ENCODE results near the gene VAV3. TPM values are rescaled to one million over a fixed set of nuclear protein-coding genes. Genes with fewer than 3 reads are reported as not detected.

VAV3 gene
- total and polyA plus RNA-seq, 4 experiments from 2014 or later = 0.43 to 2.9 (median 1.8) TPM

GRCh38 chr1:107617921-107618320 is 347.1 kb downstream of the VAV3 start:
- H3K27ac Mint-ChIP-seq = no peak overlapping the region
- Histone ChIP-seq H3K4me1 (ENCODE audit: insufficient read depth, low read length) (no peaks in the 10 kb centered on the region), H3K27ac (ENCODE audit: low read depth, low read length) (no peak overlapping the region), H3K27me3 (ENCODE audit: insufficient read depth, low read length) (no peaks in the 10 kb centered on the region), H3K36me3 (ENCODE audit: insufficient read depth, low read length) (no peaks in the 10 kb centered on the region), H3K4me3 (ENCODE audit: low read length in 2 of 2) (no peak overlapping the region), H3K9me3 (ENCODE audit: control insufficient read depth in 1 of 2, low read length in 2 of 2) (no peaks in the 10 kb centered on the region)
- ChIA-PET CTCF (ENCODE audit: partially characterized antibody) (no interaction called here), POLR2A (ENCODE audit: partially characterized antibody) (no interaction called here)
- H3K4me1 Mint-ChIP-seq = no peaks in the 10 kb centered on the region
- intact Hi-C loops (cut with micrococcal nuclease) = no loop called here
- H3K27me3 Mint-ChIP-seq = no peaks in the 10 kb centered on the region
- peaks cover 17 to 26% of the 10 kb centered on the region in 2 donors for H3K36me3 Mint-ChIP-seq
- DNase-seq = no peak
- peaks cover 0 to 15% (median 8%) of the 10 kb centered on the region in 8 donors for H3K9me3 Mint-ChIP-seq
- no peak overlapping the region for H3K4me3 Mint-ChIP-seq

GRCh38 chr1:107617456-107617855 is 347.5 kb downstream of the VAV3 start:
- Mint-ChIP-seq H3K36me3 (peaks cover 20 to 30% of the 10 kb centered on the region in 2 donors), H3K4me1 (no peaks in the 10 kb centered on the region), H3K4me3 (no peak overlapping the region), H3K27ac (no peak overlapping the region), H3K27me3 (no peaks in the 10 kb centered on the region), H3K9me3 (peaks cover 0 to 20% (median 12%) of the 10 kb centered on the region in 8 donors)
- ChIA-PET POLR2A (ENCODE audit: partially characterized antibody) (no interaction called here), CTCF (ENCODE audit: partially characterized antibody) (no interaction called here)
- no peaks in the 10 kb centered on the region for H3K9me3 ChIP-seq (ENCODE audit: control insufficient read depth in 1 of 2, low read length in 2 of 2)
- no peaks in the 10 kb centered on the region for H3K27me3 ChIP-seq (ENCODE audit: insufficient read depth, low read length)
- intact Hi-C loops (cut with micrococcal nuclease) = no loop called here
- no peak overlapping the region for H3K27ac ChIP-seq (ENCODE audit: low read depth, low read length)
- no peaks in the 10 kb centered on the region for H3K36me3 ChIP-seq (ENCODE audit: insufficient read depth, low read length)
- no peak overlapping the region for H3K4me3 ChIP-seq (ENCODE audit: low read length in 2 of 2)
- no peak for DNase-seq
- H3K4me1 ChIP-seq (ENCODE audit: insufficient read depth, low read length) = no peaks in the 10 kb centered on the region

- peaks cover 0 to 27% (median 18%) of the 10 kb centered on the region in 8 donors for H3K9me3 Mint-ChIP-seq
- DNase-seq = no peak
- H3K4me3 ChIP-seq (ENCODE audit: low read length in 2 of 2) = no peak overlapping the region
- POLR2A ChIA-PET (ENCODE audit: partially characterized antibody) = no interaction called here
- H3K27me3 Mint-ChIP-seq = peaks cover 0 to 2% of the 10 kb centered on the region in 2 donors
- no peak overlapping the region for H3K4me3 Mint-ChIP-seq
- H3K36me3 Mint-ChIP-seq = peaks cover 10 to 15% of the 10 kb centered on the region in 2 donors
- H3K27ac Mint-ChIP-seq = no peak overlapping the region
- H3K4me1 ChIP-seq (ENCODE audit: insufficient read depth, low read length) = no peaks in the 10 kb centered on the region
- H3K27me3 ChIP-seq (ENCODE audit: insufficient read depth, low read length) = no peaks in the 10 kb centered on the region
- H3K9me3 ChIP-seq (ENCODE audit: control insufficient read depth in 1 of 2, low read length in 2 of 2) = no peaks in the 10 kb centered on the region
- H3K36me3 ChIP-seq (ENCODE audit: insufficient read depth, low read length) = no peaks in the 10 kb centered on the region
- H3K27ac ChIP-seq (ENCODE audit: low read depth, low read length) = no peak overlapping the region
- CTCF ChIA-PET (ENCODE audit: partially characterized antibody) = no interaction called here
- no peaks in the 10 kb centered on the region for H3K4me1 Mint-ChIP-seq
- intact Hi-C loops (cut with micrococcal nuclease) = no loop called here
These were observed 355.2 kb downstream of the VAV3 start for GRCh38 chr1:107609808-107610207.

GRCh38 chr1:107604825-107605224 is 360.2 kb downstream of the VAV3 start:
- Histone ChIP-seq H3K27ac (ENCODE audit: low read depth, low read length) (no peak overlapping the region), H3K4me1 (ENCODE audit: insufficient read depth, low read length) (no peaks in the 10 kb centered on the region), H3K9me3 (ENCODE audit: control insufficient read depth in 1 of 2, low read length in 2 of 2) (no peaks in the 10 kb centered on the region), H3K27me3 (ENCODE audit: insufficient read depth, low read length) (no peaks in the 10 kb centered on the region), H3K36me3 (ENCODE audit: insufficient read depth, low read length) (no peaks in the 10 kb centered on the region), H3K4me3 (ENCODE audit: low read length in 2 of 2) (no peak overlapping the region)
- no peak overlapping the region for H3K27ac Mint-ChIP-seq
- H3K4me1 Mint-ChIP-seq = no peaks in the 10 kb centered on the region
- H3K27me3 Mint-ChIP-seq = peaks cover 0 to 2% of the 10 kb centered on the region in 2 donors
- DNase-seq = no peak
- POLR2A ChIA-PET (ENCODE audit: partially characterized antibody) = no interaction called here
- intact Hi-C loops (cut with micrococcal nuclease) = no loop called here
- peaks cover 0 to 12% (median 8%) of the 10 kb centered on the region in 8 donors for H3K9me3 Mint-ChIP-seq
- peaks cover 3 to 5% of the 10 kb centered on the region in 2 donors for H3K36me3 Mint-ChIP-seq
- H3K4me3 Mint-ChIP-seq = no peak overlapping the region
- CTCF ChIA-PET (ENCODE audit: partially characterized antibody) = no interaction called here

GRCh38 chr1:107600607-107601160 is 364.3 kb downstream of the VAV3 start:
- CTCF ChIA-PET (ENCODE audit: partially characterized antibody) = no interaction called here
- no peak for DNase-seq

GRCh38 chr1:107599220-107599619 is 365.8 kb downstream of the VAV3 start:
- no peak for DNase-seq
- Histone ChIP-seq H3K27ac (ENCODE audit: low read depth, low read length) (no peak overlapping the region), H3K9me3 (ENCODE audit: control insufficient read depth in 1 of 2, low read length in 2 of 2) (no peaks in the 10 kb centered on the region), H3K4me3 (ENCODE audit: low read length in 2 of 2) (no peak overlapping the region), H3K36me3 (ENCODE audit: insufficient read depth, low read length) (no peaks in the 10 kb centered on the region), H3K4me1 (ENCODE audit: insufficient read depth, low read length) (no peaks in the 10 kb centered on the region), H3K27me3 (ENCODE audit: insufficient read depth, low read length) (no peaks in the 10 kb centered on the region)
- Mint-ChIP-seq H3K27ac (no peak overlapping the region), H3K4me1 (peaks cover 0 to under 1% (median 0%) of the 10 kb centered on the region in 4 donors), H3K4me3 (no peak overlapping the region), H3K36me3 (no peaks in the 10 kb centered on the region), H3K27me3 (no peaks in the 10 kb centered on the region), H3K9me3 (no peaks in the 10 kb centered on the region)
- CTCF ChIA-PET (ENCODE audit: partially characterized antibody) = no interaction called here
- intact Hi-C loops (cut with micrococcal nuclease) = no loop called here
- POLR2A ChIA-PET (ENCODE audit: partially characterized antibody) = no interaction called here

More at GRCh38 chr1:107600607-107601160, 364.3 kb downstream of the VAV3 start:
- POLR2A ChIA-PET (ENCODE audit: partially characterized antibody) = no interaction called here
- no peaks in the 10 kb centered on the region for H3K9me3 ChIP-seq (ENCODE audit: control insufficient read depth in 1 of 2, low read length in 2 of 2)
- Mint-ChIP-seq H3K4me1 (no peaks in the 10 kb centered on the region), H3K4me3 (no peak overlapping the region), H3K36me3 (no peaks in the 10 kb centered on the region), H3K27me3 (no peaks in the 10 kb centered on the region), H3K27ac (no peak overlapping the region), H3K9me3 (peaks cover 0 to under 1% (median 0%) of the 10 kb centered on the region in 8 donors)
- no peaks in the 10 kb centered on the region for H3K4me1 ChIP-seq (ENCODE audit: insufficient read depth, low read length)
- no peak overlapping the region for H3K27ac ChIP-seq (ENCODE audit: low read depth, low read length)
- H3K36me3 ChIP-seq (ENCODE audit: insufficient read depth, low read length) = no peaks in the 10 kb centered on the region
- H3K4me3 ChIP-seq (ENCODE audit: low read length in 2 of 2) = no peak overlapping the region
- no peaks in the 10 kb centered on the region for H3K27me3 ChIP-seq (ENCODE audit: insufficient read depth, low read length)
- intact Hi-C loops (cut with micrococcal nuclease) = no loop called here

GRCh38 chr1:107597290-107597689 is 367.7 kb downstream of the VAV3 start:
- Mint-ChIP-seq H3K4me1 (peaks cover 0 to 10% (median 2%) of the 10 kb centered on the region in 4 donors), H3K27me3 (no peaks in the 10 kb centered on the region), H3K27ac (no peak overlapping the region), H3K4me3 (no peak overlapping the region), H3K9me3 (no peaks in the 10 kb centered on the region), H3K36me3 (no peaks in the 10 kb centered on the region)
- POLR2A ChIA-PET (ENCODE audit: partially characterized antibody) = no interaction called here
- H3K27me3 ChIP-seq (ENCODE audit: insufficient read depth, low read length) = no peaks in the 10 kb centered on the region
- H3K4me3 ChIP-seq (ENCODE audit: low read length in 2 of 2) = no peak overlapping the region
- H3K36me3 ChIP-seq (ENCODE audit: insufficient read depth, low read length) = no peaks in the 10 kb centered on the region
- no peaks in the 10 kb centered on the region for H3K4me1 ChIP-seq (ENCODE audit: insufficient read depth, low read length)
- no peak for DNase-seq
- intact Hi-C loops (cut with micrococcal nuclease) = no loop called here
- no peaks in the 10 kb centered on the region for H3K9me3 ChIP-seq (ENCODE audit: control insufficient read depth in 1 of 2, low read length in 2 of 2)
- no peak overlapping the region for H3K27ac ChIP-seq (ENCODE audit: low read depth, low read length)
- CTCF ChIA-PET (ENCODE audit: partially characterized antibody) = no interaction called here

- Mint-ChIP-seq H3K27ac (no peak overlapping the region), H3K4me1 (peaks cover 0 to 10% (median 2%) of the 10 kb centered on the region in 4 donors), H3K9me3 (no peaks in the 10 kb centered on the region), H3K36me3 (no peaks in the 10 kb centered on the region), H3K4me3 (no peak overlapping the region), H3K27me3 (no peaks in the 10 kb centered on the region)
- Histone ChIP-seq H3K9me3 (ENCODE audit: control insufficient read depth in 1 of 2, low read length in 2 of 2) (no peaks in the 10 kb centered on the region), H3K4me3 (ENCODE audit: low read length in 2 of 2) (no peak overlapping the region), H3K36me3 (ENCODE audit: insufficient read depth, low read length) (no peaks in the 10 kb centered on the region), H3K27me3 (ENCODE audit: insufficient read depth, low read length) (no peaks in the 10 kb centered on the region), H3K4me1 (ENCODE audit: insufficient read depth, low read length) (no peaks in the 10 kb centered on the region), H3K27ac (ENCODE audit: low read depth, low read length) (no peak overlapping the region)
- no peak for DNase-seq
- ChIA-PET POLR2A (ENCODE audit: partially characterized antibody) (no interaction called here), CTCF (ENCODE audit: partially characterized antibody) (no interaction called here)
- intact Hi-C loops (cut with micrococcal nuclease) = no loop called here
These were observed 370.4 kb downstream of the VAV3 start for GRCh38 chr1:107594536-107594935.

Measured in CD4-positive, alpha-beta memory T cell (primary cell).